Left renal pelvis (tissue), 4 donors: ENCODE data around the gene NDUFB10. TPM values are rescaled to one million over a fixed set of nuclear protein-coding genes. Genes with fewer than 3 reads are reported as not detected.

Experiments used
- DNase-seq, 4 donors: peaks; one replicate each; pipeline ENCODE4 v3.0.0-alpha.2; 2013; ENCODE audit warnings: low read depth in 4 of 4, low spot score in 3 of 4
- polyA plus RNA-seq, 4 donors: library from polyadenylated mRNA; unstranded; fragments of 120-200 nt; gene quantifications; one replicate each; pipeline ENCODE4 v1.2.1, GENCODE V29; 2013; ENCODE audit not compliant: insufficient read length in 4 of 4

NDUFB10 gene
- polyA plus RNA-seq, 4 donors: 86.4 to 134 (median 128) TPM

DNA sequence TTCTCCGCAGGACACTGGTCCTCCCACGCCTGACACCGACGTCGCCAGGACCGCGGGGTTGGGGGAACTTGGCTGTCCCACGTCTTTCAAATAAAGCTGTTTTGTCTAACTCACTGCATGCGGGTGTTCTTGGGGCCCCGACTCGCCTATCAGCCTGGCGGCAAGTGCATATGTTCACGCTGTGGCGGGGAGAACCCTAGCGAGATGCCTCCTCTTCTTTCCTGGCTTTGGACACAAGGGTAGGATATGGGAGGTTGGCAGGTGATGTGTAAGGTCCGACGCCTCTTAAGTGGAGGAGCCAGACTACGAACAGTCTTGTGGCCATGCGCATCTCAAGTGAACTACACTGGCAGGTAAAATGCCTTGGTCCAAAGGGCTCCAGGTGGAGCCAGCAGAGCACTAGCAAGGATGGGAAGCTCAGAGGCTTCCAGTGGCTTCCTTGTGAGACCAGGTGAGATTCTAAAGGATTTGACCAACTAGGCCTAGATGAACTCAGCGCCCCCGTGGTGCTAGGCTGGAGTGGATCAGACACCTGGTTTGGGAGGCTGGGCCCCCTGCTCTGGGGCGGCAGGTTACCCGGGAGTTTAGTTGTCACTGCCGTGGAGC, 6.2 kb downstream of the NDUFB10 start:
- DNase-seq: no peak

DNA sequence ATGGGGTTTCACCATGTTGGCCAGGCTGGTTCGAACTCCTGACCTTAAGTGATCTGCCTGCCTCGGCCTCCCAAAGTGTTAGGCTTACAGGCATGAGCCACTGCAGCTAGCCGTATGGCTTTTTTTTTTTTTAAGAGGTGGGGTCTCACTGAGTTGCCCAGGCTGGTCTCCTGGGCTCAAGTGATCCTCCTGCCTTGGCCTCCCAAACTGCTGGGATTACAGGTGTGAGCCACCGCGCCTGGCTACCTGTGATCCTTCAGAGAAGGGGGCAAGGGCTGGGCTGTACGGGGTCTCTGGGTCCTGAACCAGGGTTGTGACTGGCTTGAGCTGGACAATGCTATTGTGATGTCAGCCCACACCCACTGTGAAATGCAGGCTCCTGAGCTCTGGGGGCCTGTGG, 7.1 kb downstream of the NDUFB10 start, which contains the start of gene RNF151:
Gene RNF151, plus strand, starts transcription at position 397 of the 400 bp plus-strand sequence. CDS start 26 bp downstream, outside the sequence.
- DNase-seq: no peak

DNA sequence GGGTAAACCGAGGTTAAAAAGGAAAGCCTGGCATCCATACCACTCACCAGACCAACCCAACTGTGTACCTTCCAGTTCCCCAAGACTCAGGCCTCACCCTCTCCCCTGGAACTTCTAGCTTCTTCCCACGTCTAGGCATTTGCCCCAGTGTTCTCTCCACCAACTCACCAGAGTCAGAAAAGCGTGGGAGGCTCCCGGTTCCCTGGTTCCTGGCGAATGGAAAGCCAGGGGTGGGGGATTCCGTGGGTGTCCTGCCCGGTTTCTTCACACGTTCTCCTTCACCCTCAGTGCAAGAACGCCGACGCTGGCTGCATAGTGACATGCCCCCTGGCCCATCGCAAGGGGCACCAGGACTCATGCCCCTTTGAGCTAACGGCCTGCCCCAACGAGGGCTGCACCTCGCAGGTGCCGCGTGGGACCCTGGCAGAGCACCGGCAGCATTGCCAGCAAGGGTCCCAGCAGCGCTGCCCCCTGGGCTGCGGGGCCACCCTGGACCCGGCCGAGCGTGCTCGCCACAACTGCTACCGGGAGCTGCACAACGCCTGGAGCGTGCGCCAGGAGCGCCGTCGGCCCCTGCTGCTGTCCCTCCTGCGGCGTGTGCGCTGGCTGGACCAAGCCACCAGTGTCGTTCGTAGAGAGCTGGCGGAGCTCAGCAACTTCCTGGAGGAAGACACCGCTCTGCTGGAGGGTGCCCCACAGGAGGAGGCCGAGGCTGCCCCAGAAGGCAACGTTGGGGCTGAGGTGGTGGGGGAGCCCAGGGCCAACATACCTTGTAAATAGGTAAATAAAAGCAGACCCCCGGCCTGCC, 9.0 kb downstream of the NDUFB10 start:
- DNase-seq: no peak

DNA sequence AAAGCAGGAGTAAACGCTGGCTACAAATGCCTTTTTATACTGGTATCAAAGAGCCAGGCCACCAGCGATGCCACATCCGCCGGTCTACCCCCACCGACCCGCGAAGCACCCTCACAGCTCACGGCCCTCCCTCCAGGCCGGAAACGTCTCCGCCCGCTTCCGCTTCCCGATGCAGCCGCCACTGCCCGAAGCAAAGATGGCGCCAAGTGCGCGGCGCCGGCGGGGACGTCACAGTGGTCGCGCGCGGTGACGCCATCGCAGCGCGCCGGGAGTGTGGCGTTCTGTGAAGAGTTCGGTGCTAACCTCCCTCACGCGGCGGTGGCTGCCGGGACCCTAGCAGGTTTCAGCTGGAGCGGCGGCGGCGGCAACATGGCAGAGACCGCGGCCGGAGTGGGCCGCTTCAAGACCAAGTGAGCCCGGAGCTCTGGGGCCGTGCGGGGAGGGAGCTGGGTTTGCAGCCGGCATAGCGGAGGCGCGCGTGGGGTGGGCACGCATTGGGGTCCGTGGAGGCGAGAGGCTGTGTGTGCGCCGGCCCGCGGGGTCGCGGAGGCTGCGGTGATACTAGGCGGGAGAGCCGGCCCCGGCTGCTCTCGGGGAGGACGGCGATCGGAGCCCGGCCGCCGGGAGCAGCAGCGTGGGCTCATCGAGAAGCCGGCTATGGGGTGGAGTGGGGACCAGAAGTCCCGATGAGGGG, 12.6 kb downstream of the NDUFB10 start, which contains the start of gene TBL3:
Gene TBL3, plus strand, starts transcription at position 258 of the 694 bp plus-strand sequence. Its CDS starts 112 bp downstream, at position 370.
- DNase-seq: peak; percentile 81 to 89 (median 84)

DNA sequence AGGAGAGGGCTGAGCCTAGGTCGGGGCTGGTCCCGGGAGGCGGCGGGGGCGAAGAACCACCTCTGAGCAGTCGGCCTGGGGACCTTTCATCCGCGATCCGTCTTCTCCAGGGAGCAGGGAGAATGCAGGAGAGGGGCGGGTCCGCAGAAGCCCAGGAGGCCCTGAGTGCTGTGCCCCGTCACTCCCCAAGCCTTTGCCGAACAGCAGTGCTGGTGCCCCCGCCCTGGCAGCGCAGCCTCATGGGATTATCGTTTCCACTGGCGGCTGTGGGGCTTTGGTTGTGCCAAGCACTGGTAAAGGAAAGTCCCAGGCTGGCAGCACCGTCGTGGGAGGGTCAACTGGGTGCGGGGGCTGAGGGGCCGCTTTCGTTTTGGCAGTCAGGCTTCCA, 13.1 kb downstream of the NDUFB10 start:
- DNase-seq: no peak

DNA sequence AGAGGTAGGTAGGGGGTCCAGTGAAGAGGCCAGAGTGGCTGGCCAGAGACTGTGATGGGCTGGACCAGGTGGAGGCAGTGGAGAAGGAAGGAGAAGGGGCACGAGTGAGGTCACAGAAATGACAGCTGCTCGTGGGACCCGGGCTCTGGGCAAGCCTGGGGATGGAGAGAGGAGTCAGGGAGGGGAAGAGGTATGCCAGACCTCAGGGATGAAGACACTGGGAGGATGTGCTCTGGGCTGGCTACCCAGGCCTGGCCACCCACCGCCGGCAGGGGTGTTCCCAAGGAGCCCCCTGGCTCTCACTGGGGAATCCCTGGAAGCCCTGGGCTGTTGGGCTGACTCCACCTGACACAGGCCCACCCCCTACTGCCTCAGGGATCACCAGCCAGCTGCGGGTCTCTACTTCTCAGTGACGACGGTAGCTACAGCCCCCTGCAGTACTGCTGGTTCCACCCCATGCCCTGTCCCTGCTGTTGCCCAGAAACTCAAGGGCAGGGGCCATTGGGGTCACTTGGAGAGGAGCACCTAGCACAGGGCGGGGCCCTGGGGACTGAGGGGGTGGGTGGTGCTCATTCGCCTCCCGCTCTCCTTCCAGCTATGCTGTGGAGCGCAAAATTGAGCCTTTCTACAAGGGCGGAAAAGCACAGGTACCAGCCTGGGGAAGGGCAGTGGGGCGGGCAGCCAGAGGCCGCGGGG, 14.3 kb downstream of the NDUFB10 start:
- DNase-seq: no peak

DNA sequence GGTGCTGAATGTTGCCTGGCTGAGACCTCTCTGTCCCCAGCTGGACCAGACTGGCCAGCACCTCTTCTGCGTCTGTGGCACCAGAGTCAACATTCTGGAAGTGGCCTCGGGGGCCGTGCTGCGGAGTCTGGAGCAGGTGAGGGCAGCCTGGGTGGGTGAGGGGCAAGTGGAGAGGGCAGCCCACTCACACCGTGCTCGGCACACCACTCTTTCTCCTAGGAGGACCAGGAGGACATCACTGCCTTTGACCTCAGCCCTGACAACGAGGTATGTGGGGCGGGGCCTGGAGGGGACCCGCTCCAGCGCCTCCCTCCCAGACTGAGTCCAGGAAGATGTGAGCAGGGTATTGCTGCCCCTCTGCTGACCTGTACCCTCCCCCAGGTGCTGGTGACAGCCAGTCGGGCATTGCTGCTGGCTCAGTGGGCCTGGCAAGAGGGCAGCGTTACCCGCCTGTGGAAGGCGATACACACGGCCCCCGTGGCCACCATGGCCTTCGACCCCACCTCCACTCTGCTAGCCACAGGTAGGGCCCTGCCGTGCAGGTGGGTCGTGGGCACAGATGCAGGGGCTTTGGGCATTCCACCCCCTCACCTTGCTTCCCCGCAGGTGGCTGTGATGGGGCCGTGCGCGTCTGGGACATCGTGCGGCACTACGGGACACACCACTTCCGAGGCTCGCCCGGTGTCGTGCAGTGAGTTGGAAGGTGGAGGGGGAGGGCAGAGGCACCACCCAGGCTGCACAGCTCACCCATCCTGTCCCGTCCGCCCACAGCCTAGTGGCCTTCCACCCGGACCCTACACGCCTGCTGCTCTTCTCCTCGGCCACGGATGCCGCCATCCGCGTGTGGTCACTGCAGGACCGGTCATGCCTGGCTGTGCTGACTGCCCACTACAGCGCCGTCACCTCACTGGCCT, 15.1 kb downstream of the NDUFB10 start:
- DNase-seq: no peak

DNA sequence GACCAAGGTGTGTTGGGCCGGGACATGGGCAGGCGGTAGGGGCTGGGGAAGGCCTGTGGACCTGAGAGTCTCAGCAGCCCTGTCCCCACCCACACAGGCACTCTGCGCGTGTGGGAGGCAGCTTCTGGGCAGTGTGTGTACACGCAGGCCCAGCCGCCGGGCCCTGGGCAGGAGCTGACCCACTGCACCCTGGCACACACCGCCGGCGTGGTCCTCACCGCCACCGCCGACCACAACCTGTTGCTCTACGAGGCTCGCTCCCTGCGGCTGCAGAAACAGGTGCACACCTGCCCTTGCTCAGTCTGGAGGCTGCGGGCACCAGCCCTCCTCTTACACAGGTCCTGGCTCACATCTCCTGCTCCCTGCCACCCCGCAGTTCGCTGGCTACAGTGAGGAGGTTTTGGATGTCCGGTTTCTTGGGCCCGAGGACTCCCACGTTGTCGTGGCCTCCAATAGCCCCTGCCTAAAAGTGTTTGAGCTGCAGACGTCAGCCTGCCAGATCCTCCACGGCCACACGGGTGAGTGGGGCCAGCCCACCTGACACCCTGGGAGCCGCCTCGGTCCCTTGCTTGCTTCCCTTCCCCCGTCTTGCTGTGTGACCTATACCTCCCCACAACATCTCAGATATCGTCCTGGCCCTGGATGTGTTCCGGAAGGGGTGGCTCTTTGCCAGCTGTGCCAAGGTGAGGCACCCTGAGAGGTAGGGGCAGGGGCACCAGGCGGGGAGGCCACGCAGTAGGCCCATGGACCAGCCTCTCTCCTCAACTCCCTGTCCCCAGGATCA, 16.3 kb downstream of the NDUFB10 start:
- DNase-seq: no peak

DNA sequence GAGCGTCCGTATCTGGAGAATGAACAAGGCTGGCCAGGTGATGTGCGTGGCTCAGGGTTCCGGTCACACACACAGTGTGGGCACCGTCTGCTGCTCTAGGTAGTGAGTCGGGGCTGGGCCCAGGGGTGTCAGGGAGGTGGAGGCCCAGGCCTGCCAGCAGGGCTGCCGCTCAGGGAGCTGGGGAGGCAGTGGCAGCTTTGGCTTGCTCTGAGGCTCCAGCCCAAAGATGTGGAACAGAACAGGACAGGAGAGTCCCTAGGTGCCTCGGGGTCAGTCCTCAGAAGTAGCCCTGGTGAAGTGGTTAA, 16.8 kb downstream of the NDUFB10 start:
- DNase-seq: no peak

DNA sequence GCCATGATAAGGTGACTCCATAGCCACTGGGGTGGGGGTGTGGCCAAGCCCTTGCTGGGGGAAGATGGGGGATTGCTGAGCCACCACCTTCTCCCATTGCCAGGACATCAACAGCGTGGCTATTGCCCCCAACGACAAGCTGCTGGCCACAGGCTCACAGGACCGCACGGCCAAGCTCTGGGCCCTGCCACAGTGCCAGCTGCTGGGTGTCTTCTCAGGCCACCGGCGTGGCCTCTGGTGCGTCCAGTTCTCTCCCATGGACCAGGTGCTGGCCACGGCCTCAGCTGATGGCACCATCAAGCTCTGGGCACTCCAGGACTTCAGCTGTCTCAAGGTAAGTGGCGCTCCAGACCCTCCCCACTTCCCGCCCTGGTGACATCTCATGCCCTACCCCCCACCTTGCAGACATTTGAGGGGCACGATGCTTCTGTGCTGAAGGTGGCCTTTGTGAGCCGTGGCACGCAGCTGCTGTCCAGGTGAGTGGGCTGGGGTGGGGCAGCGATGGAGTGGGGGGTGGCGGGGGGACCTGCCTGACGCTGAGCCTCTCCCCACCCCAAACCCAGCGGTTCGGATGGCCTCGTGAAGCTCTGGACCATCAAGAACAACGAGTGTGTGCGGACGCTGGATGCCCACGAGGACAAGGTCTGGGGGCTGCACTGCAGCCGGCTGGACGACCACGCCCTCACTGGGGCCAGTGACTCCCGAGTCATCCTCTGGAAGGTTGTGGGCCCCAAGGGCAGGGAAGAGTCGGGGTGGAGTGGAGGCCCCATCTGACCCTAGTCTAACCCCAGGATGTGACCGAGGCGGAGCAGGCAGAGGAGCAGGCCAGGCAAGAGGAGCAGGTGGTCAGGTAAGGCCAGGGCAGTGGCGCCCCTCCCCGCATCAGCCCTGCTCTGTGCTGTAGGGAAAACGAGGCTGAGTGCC, 17.9 kb downstream of the NDUFB10 start:
- no peak for DNase-seq

DNA sequence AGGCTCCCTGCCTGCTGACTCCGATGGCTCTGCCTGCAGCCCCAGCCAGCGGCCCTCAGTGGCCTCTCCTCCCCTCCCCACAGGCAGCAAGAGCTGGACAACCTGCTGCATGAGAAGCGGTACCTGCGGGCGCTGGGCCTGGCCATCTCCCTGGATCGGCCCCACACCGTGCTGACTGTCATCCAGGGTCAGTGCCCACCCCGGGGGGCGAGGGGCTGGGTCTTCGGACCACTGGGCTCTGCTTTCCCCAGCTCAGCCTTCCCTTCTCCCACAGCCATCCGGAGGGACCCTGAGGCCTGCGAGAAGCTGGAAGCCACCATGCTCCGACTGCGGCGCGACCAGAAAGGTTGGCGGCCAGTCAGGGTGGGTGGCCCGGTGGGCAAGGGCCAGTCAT, 18.5 kb downstream of the NDUFB10 start:
- DNase-seq: no peak

DNA sequence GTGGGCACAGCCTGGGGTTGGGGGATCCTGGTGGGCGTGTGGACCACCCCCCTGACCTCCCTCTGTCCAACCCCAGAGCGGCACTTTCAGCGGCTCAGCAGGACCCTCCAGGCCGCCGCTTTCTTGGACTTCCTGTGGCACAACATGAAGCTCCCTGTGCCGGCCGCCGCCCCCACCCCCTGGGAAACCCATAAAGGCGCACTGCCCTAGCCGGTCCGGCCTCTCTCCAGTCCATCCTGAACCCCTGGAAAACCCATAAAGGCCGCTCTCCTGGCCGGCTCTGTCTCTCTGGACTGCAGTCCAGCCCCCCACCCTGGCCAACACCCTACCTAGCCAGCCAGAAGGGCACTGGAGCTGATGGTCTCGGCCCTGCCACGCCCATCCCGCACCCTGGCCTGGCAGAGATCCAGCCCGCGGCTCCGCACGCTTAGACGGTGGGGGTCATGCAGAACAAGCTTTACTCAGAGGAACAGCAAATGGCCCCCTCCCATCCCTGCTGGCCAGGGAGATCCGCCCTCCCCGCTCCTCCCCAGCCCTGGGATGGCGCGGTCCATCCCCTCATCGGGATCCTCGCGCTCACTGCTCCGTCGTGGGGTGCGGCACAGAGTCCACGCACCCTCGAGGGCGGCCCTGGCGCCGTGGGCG, 19.3 kb downstream of the NDUFB10 start:
- DNase-seq: no peak

DNA sequence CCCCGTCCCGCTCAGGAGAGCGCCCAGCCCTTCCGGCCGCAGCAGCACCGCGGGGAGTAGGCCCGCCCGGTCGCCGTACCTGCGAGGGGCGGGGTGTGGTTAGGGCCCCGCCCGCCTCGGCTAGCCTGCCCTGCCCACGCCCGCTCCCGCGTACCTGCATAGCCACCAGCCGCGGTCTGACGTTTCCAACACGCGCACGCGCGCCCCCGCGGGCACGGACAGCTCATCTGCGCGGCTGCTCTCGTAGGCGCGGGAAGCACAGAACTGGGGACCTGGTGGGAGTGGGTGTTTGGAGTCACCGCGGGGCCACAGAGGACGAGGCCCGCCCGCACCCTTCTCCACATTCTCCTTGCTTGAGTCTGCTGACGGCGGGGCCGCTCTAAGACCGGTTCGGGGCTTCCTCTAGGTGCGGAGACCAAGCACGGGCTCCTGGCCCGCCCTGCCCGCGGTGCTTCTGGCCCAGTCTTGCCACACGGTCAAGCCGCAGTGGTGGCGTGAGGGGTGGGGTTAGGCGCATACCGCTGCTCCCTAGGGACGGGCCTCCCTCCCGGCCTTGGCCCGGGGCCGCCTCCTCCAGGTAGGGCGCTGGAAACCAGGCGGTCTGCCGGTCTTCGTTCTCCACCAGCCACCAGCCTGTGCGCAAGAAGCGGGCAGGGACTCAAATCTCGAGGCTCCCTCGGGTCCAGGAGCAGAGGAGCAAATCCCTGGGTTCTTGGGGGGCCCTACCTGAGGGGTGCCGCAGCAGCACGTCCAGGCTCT, 20.1 kb downstream of the NDUFB10 start:
- no peak for DNase-seq

DNA sequence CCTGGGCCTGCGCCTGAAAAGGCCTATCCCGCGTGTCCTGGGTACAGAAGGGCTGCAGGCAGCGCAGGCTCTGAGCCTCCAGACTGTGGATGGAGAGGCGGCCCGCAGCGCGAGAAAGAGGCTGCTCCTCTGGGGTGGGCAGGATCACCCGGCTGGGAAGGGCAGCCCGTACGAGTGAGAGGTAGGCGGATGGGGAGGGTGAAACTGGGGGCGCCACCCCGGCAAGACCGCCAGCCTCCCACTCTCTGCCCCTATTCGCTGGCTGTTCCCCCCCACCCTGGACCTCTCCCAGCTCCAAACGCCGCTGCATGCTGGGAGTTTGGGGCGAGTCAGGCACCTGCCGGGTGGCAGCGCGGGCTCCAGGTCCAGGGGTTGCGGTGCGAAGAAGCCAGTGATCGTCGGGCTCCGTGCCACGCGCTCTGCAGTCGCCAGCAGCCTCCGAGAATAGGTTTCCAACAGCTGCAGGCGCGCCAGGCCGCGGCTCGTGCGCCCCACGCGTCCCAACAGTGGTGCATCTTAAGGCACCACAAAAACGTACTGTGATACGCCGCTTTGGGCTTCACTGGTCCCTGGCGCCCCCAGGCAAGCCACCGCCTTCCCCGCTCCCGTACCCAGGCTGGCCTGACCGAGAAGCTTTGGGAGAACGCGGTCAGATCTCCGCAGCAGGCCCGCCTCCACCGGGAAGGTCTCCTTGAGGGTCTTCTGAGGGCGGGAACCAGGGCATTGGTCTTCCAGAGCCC, 20.9 kb downstream of the NDUFB10 start:
- no peak for DNase-seq

DNA sequence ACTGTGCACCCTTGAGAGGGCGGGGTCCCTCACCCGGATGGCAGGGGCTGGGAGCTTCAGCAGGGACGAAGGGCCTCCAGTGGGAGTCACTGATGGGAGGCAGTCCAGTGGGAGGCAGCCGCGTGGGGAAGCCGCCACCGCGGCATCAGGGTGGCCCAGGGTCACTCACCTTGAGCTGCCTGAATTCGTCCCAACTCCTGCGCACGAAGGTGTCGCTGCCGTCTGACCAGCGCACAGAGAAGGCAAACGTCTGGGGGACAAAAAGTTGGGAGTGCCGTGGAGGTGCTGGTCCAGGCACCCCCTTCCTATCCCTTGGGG, 21.4 kb downstream of the NDUFB10 start:
- DNase-seq: no peak

DNA sequence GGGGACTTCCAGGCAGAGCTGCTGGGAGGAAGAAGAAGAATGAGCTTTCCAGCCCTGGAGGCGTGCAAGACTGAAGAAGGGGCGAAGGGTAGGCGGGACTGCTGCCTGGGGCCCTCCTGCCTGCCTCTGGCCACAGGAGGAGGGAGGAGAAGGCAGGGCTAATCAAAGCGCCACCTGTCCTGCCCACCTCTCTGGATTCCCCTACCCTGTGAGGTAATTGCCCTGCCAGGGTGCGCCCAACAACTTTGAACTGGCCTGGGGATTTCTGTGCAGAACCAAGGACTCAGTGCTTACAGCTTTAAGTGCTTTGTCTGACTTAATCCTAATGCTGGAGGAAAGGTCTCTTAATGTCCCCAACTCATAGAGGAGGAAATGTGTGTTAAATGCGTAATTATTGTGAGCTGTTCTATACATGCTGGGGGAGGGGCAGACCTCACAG, 22.1 kb downstream of the NDUFB10 start, which contains the start of gene NOXO1:
Gene NOXO1, minus strand, starts transcription at position 72 of the 439 bp plus-strand sequence. CDS start 290 bp downstream, outside the sequence.
- no peak for DNase-seq
